Measurements from ENCODE around the gene UPF1.

The UPF1 gene

GRCh38 chr19:18865973-18866799, 34.4 kb downstream of the UPF1 start:
- peaks cover 29% of the 10 kb centered on the region for H3K36me3 ChIP-seq (ENCODE audit: control insufficient read depth, insufficient read depth, low read length)
- H3K9ac ChIP-seq (ENCODE audit: low read length), result no peak overlapping the region
- H3K9me3 ChIP-seq (ENCODE audit: control insufficient read depth, low read length), result no peaks in the 10 kb centered on the region
- no peak overlapping the region for H3K4me3 ChIP-seq (ENCODE audit: low read length)
- H3K4me1 ChIP-seq (ENCODE audit: control insufficient read depth, insufficient read depth, low read length), result peaks cover 6% of the 10 kb centered on the region
- H3K27me3 ChIP-seq (ENCODE audit: control insufficient read depth, insufficient read depth, low read length), result no peaks in the 10 kb centered on the region

DNA sequence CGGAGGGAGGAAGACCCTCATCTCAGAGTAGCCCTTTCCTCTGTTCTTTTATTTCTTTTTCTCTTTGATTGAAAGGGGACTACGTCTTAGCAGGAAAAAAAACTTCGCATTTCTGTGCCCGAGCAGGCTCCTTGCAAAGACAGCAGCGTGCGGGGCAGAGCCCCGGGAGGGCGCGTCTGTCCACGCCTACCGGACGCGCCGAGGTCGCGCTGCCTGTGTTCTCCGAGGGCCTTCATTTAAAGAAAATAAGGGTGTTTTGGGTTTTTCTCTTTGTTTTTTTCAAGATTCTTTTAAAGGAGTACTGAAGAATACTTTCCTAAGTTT, 35.0 kb downstream of the UPF1 start:
- H3K9ac ChIP-seq (ENCODE audit: low read length), result no peak overlapping the region
- H3K4me3 ChIP-seq (ENCODE audit: low read length), result no peak overlapping the region
- H3K4me1 ChIP-seq (ENCODE audit: control insufficient read depth, insufficient read depth, low read length), result peaks cover 4% of the 10 kb centered on the region
- H3K27me3 ChIP-seq (ENCODE audit: control insufficient read depth, insufficient read depth, low read length), result no peaks in the 10 kb centered on the region
- H3K9me3 ChIP-seq (ENCODE audit: control insufficient read depth, low read length), result no peaks in the 10 kb centered on the region
- H3K36me3 ChIP-seq (ENCODE audit: control insufficient read depth, insufficient read depth, low read length), result peaks cover 24% of the 10 kb centered on the region

GRCh38 chr19:18867199-18867598, 35.4 kb downstream of the UPF1 start:
- Histone ChIP-seq H3K4me3 (ENCODE audit: low read length) (no peak overlapping the region), H3K27me3 (ENCODE audit: control insufficient read depth, insufficient read depth, low read length) (no peaks in the 10 kb centered on the region), H3K9me3 (ENCODE audit: control insufficient read depth, low read length) (no peaks in the 10 kb centered on the region), H3K36me3 (ENCODE audit: control insufficient read depth, insufficient read depth, low read length) (peaks cover 20% of the 10 kb centered on the region), H3K9ac (ENCODE audit: low read length) (no peak overlapping the region), H3K4me1 (ENCODE audit: control insufficient read depth, insufficient read depth, low read length) (peaks cover 4% of the 10 kb centered on the region)

GRCh38 chr19:18867751-18868150, 36.0 kb downstream of the UPF1 start:
- peaks cover 15% of the 10 kb centered on the region for H3K36me3 ChIP-seq (ENCODE audit: control insufficient read depth, insufficient read depth, low read length)
- H3K4me3 ChIP-seq (ENCODE audit: low read length), result no peak overlapping the region
- no peak overlapping the region for H3K9ac ChIP-seq (ENCODE audit: low read length)
- H3K27me3 ChIP-seq (ENCODE audit: control insufficient read depth, insufficient read depth, low read length), result no peaks in the 10 kb centered on the region
- no peaks in the 10 kb centered on the region for H3K9me3 ChIP-seq (ENCODE audit: control insufficient read depth, low read length)
- peaks cover 4% of the 10 kb centered on the region for H3K4me1 ChIP-seq (ENCODE audit: control insufficient read depth, insufficient read depth, low read length)

GRCh38 chr19:18868380-18869022, 36.7 kb downstream of the UPF1 start:
- H3K4me3 ChIP-seq (ENCODE audit: low read length), result no peak overlapping the region
- H3K4me1 ChIP-seq (ENCODE audit: control insufficient read depth, insufficient read depth, low read length), result peaks cover 4% of the 10 kb centered on the region
- H3K27me3 ChIP-seq (ENCODE audit: control insufficient read depth, insufficient read depth, low read length), result no peaks in the 10 kb centered on the region
- no peaks in the 10 kb centered on the region for H3K9me3 ChIP-seq (ENCODE audit: control insufficient read depth, low read length)
- no peak overlapping the region for H3K9ac ChIP-seq (ENCODE audit: low read length)
- H3K36me3 ChIP-seq (ENCODE audit: control insufficient read depth, insufficient read depth, low read length), result peaks cover 9% of the 10 kb centered on the region

- H3K4me1 ChIP-seq (ENCODE audit: control insufficient read depth, insufficient read depth, low read length), result peaks cover 4% of the 10 kb centered on the region
- H3K9ac ChIP-seq (ENCODE audit: low read length), result no peak overlapping the region
- H3K27me3 ChIP-seq (ENCODE audit: control insufficient read depth, insufficient read depth, low read length), result no peaks in the 10 kb centered on the region
- no peak overlapping the region for H3K4me3 ChIP-seq (ENCODE audit: low read length)
- no peaks in the 10 kb centered on the region for H3K9me3 ChIP-seq (ENCODE audit: control insufficient read depth, low read length)
- H3K36me3 ChIP-seq (ENCODE audit: control insufficient read depth, insufficient read depth, low read length), result peaks cover 9% of the 10 kb centered on the region
Measured at GRCh38 chr19:18869023-18869618, 37.4 kb downstream of the UPF1 start.

- H3K4me3 ChIP-seq (ENCODE audit: low read length), result no peak overlapping the region
- peaks cover 4% of the 10 kb centered on the region for H3K4me1 ChIP-seq (ENCODE audit: control insufficient read depth, insufficient read depth, low read length)
- no peaks in the 10 kb centered on the region for H3K27me3 ChIP-seq (ENCODE audit: control insufficient read depth, insufficient read depth, low read length)
- no peak overlapping the region for H3K9ac ChIP-seq (ENCODE audit: low read length)
- H3K9me3 ChIP-seq (ENCODE audit: control insufficient read depth, low read length), result no peaks in the 10 kb centered on the region
- peaks cover 9% of the 10 kb centered on the region for H3K36me3 ChIP-seq (ENCODE audit: control insufficient read depth, insufficient read depth, low read length)
Measured at GRCh38 chr19:18869781-18870530, 38.2 kb downstream of the UPF1 start.

DNA sequence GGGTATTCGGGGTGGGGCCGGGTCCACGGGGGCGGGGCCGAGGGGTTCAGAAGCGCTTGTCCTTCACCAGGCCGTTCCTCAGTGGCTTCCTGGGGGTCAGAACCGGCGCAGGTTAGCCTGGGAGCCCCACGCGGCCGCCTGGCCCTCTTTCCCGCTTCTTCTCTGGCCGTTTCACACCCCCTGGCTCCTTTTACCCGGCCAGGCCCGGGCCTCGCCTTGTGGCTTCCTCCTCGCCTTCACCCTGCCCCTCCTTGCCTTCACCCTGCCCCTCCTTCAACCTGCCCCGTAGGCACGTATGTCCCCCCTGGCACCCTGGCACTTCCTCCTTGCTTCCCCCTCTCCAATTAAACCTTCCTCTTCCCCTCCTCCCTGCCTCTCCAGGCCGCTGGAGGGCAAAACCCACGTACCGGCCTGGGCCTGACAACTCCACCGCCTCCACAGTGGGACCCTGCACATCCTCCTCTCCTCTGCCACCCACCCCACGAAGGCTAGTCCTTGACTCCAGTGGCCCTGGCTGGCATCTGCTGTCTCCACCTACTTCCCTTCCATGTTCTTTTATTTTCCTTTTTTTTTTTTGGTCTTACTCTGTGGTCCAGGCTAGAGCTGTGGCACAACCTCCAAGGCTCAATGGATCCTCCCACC, 38.9 kb downstream of the UPF1 start:
- Histone ChIP-seq H3K4me1 (ENCODE audit: control insufficient read depth, insufficient read depth, low read length) (peaks cover 4% of the 10 kb centered on the region), H3K27me3 (ENCODE audit: control insufficient read depth, insufficient read depth, low read length) (no peaks in the 10 kb centered on the region), H3K4me3 (ENCODE audit: low read length) (no peak overlapping the region), H3K9ac (ENCODE audit: low read length) (no peak overlapping the region), H3K9me3 (ENCODE audit: control insufficient read depth, low read length) (no peaks in the 10 kb centered on the region), H3K36me3 (ENCODE audit: control insufficient read depth, insufficient read depth, low read length) (peaks cover 8% of the 10 kb centered on the region)

DNA sequence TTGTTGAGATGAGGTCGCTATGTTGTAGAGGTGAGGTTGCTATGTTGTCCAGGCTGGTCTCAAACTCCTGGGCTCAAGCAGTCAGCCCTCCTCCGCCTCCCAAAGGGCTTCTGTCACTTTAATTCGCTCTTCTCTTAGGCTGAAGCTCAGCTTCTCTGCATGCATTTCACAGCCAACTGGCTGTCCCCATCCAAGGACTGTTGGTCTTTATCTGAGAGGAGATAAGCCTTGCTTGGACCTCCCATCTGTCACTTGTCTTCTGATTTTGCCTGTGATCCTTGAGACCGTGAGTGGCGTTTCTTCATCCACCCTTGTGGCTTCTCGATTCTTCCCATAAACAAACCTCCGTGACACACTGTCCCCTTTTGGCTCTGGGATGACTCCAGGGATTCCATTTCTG, 39.8 kb downstream of the UPF1 start:
- Histone ChIP-seq H3K9ac (ENCODE audit: low read length) (no peak overlapping the region), H3K4me1 (ENCODE audit: control insufficient read depth, insufficient read depth, low read length) (peaks cover 4% of the 10 kb centered on the region), H3K9me3 (ENCODE audit: control insufficient read depth, low read length) (no peaks in the 10 kb centered on the region), H3K36me3 (ENCODE audit: control insufficient read depth, insufficient read depth, low read length) (peaks cover 4% of the 10 kb centered on the region), H3K4me3 (ENCODE audit: low read length) (no peak overlapping the region), H3K27me3 (ENCODE audit: control insufficient read depth, insufficient read depth, low read length) (no peaks in the 10 kb centered on the region)

GRCh38 chr19:18875726-18876125, 44.0 kb downstream of the UPF1 start:
- Histone ChIP-seq H3K27me3 (ENCODE audit: control insufficient read depth, insufficient read depth, low read length) (no peaks in the 10 kb centered on the region), H3K4me3 (ENCODE audit: low read length) (no peak overlapping the region), H3K36me3 (ENCODE audit: control insufficient read depth, insufficient read depth, low read length) (no peaks in the 10 kb centered on the region), H3K9ac (ENCODE audit: low read length) (no peak overlapping the region), H3K4me1 (ENCODE audit: control insufficient read depth, insufficient read depth, low read length) (peaks cover 7% of the 10 kb centered on the region), H3K9me3 (ENCODE audit: control insufficient read depth, low read length) (no peaks in the 10 kb centered on the region)

DNA sequence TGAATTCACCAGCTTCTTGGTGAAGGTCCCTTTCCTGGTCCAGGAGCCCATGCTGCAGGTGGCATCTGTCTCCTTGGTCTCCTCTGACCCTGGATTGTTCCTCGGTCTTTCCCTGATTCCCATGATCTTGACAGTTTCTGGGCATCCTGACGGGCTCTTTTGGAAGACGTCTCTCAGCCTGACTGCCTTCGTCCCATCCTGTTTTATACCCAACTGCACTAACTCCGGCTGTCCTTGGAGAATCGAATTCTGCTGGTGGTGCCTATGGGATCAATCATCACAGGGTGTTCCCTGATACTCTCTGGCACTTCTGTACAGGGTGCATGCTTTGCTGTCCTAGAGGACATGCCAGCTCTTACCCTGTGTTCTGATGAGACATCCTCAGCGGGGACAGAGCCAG, 45.1 kb downstream of the UPF1 start:
- Histone ChIP-seq H3K9ac (ENCODE audit: low read length) (no peak overlapping the region), H3K4me1 (ENCODE audit: control insufficient read depth, insufficient read depth, low read length) (peaks cover 5% of the 10 kb centered on the region), H3K4me3 (ENCODE audit: low read length) (no peak overlapping the region), H3K27me3 (ENCODE audit: control insufficient read depth, insufficient read depth, low read length) (no peaks in the 10 kb centered on the region), H3K9me3 (ENCODE audit: control insufficient read depth, low read length) (no peaks in the 10 kb centered on the region), H3K36me3 (ENCODE audit: control insufficient read depth, insufficient read depth, low read length) (no peaks in the 10 kb centered on the region)
